Neural progenitor cell (in vitro differentiated cells): ENCODE data around the gene PHGDH.

ENCODE experiments used
- EZH2 ChIP-seq: fragments of 200-600 bp; sonication (generic); IDR thresholded peaks from 2 replicates; pipeline ENCODE4 v1.6.1; 2017; ENCODE audit warnings: antibody characterized with exemption, mild to moderate bottlenecking, moderate library complexity
- EZH2phosphoT487 ChIP-seq: fragments of 200-600 bp; sonication (generic); IDR thresholded peaks from 2 replicates; pipeline ENCODE4 v1.6.1; 2017; ENCODE audit warnings: antibody characterized with exemption
- TF ChIP-seq, protein P1 (sequence below): fragments of 200-600 bp; sonication (generic); IDR thresholded peaks from 2 replicates; pipeline ENCODE4 v1.5.1; 2017; ENCODE audit warnings: antibody characterized with exemption, mild to moderate bottlenecking

DNA sequence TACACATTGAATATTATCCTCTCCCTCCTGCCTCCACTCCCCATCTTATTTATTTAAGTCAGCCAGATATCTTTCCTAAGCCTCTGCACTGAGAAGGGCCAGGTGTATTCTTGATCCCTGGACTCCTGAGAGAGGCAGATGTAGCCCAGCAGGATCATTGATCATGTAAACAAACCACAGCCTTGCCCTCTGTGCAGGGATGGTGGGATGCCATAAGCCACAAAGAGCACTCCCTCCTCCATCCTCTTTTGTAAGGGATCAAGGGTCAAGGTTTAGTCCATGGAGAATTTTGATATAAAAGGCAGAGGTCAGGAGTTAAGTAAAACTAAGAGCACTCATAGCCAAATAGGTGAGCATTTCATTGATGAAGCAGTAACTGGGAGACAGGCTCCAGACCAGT is 17.3 kb downstream of the PHGDH start:
- TF ChIP-seq EZH2: no peak
- TF ChIP-seq, protein P1, sequence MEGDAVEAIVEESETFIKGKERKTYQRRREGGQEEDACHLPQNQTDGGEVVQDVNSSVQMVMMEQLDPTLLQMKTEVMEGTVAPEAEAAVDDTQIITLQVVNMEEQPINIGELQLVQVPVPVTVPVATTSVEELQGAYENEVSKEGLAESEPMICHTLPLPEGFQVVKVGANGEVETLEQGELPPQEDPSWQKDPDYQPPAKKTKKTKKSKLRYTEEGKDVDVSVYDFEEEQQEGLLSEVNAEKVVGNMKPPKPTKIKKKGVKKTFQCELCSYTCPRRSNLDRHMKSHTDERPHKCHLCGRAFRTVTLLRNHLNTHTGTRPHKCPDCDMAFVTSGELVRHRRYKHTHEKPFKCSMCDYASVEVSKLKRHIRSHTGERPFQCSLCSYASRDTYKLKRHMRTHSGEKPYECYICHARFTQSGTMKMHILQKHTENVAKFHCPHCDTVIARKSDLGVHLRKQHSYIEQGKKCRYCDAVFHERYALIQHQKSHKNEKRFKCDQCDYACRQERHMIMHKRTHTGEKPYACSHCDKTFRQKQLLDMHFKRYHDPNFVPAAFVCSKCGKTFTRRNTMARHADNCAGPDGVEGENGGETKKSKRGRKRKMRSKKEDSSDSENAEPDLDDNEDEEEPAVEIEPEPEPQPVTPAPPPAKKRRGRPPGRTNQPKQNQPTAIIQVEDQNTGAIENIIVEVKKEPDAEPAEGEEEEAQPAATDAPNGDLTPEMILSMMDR: no peak
- TF ChIP-seq EZH2phosphoT487: no peak
